ENCODE measurements around the gene ITGB3. TPM values are rescaled to one million over a fixed set of nuclear protein-coding genes. Genes with fewer than 3 reads are reported as not detected.

The ITGB3 gene
- total RNA-seq, 4 donors from 2014 or later: 0.76 to 6.6 (median 4.6) TPM

- Histone ChIP-seq H3K9me3 (no peaks in the 10 kb centered on the region), H3K4me3 (no peak overlapping the region), H3K36me3 (peaks cover 4% of the 10 kb centered on the region), H3K27me3 (no peaks in the 10 kb centered on the region), H3K27ac (no peak overlapping the region), H3K4me1 (no peaks in the 10 kb centered on the region)
- no peak for TF ChIP-seq POLR2A (IDR thresholded peaks at IDR 0.05)
- TF ChIP-seq CTCF (IDR thresholded peaks at IDR 0.05): no peak
- TF ChIP-seq EP300 (IDR thresholded peaks at IDR 0.05): no peak
- TF ChIP-seq POLR2AphosphoS5 (IDR thresholded peaks at IDR 0.05): no peak
- WGBS: 92% methylated on average over 4 of the region's 4 CpGs
- no peak for DNase-seq (ENCODE audit: low spot score in 2 of 2)
Measured at GRCh38 chr17:47287068-47287467, 33.4 kb downstream of the ITGB3 start.

- no peaks in the 10 kb centered on the region for H3K9me3 ChIP-seq
- no peak for DNase-seq (ENCODE audit: low spot score in 2 of 2)
- H3K4me1 ChIP-seq: no peaks in the 10 kb centered on the region
- no peak overlapping the region for H3K27ac ChIP-seq
- H3K36me3 ChIP-seq: peaks cover 7% of the 10 kb centered on the region
- H3K4me3 ChIP-seq: no peak overlapping the region
- whole genome bisulfite sequencing: 81% methylated on average over 2 of the region's 2 CpGs
- TF ChIP-seq POLR2A (IDR thresholded peaks at IDR 0.05) (no peak), POLR2AphosphoS5 (IDR thresholded peaks at IDR 0.05) (no peak), CTCF (IDR thresholded peaks at IDR 0.05) (no peak), EP300 (IDR thresholded peaks at IDR 0.05) (no peak)
- H3K27me3 ChIP-seq: no peaks in the 10 kb centered on the region
Measured at GRCh38 chr17:47287639-47288038, 34.0 kb downstream of the ITGB3 start.

- Histone ChIP-seq H3K27ac (no peak overlapping the region), H3K27me3 (no peaks in the 10 kb centered on the region), H3K4me3 (no peak overlapping the region), H3K9me3 (no peaks in the 10 kb centered on the region), H3K36me3 (peaks cover 7% of the 10 kb centered on the region), H3K4me1 (no peaks in the 10 kb centered on the region)
- no peak for DNase-seq (ENCODE audit: low spot score in 2 of 2)
- 86% methylated on average over 6 of the region's 6 CpGs for WGBS
- TF ChIP-seq POLR2AphosphoS5 (IDR thresholded peaks at IDR 0.05): no peak
- TF ChIP-seq CTCF (IDR thresholded peaks at IDR 0.05): no peak
- no peak for TF ChIP-seq EP300 (IDR thresholded peaks at IDR 0.05)
- no peak for TF ChIP-seq POLR2A (IDR thresholded peaks at IDR 0.05)
Measured at GRCh38 chr17:47288531-47289116, 35.0 kb downstream of the ITGB3 start.

- no peaks in the 10 kb centered on the region for H3K9me3 ChIP-seq
- no peaks in the 10 kb centered on the region for H3K27me3 ChIP-seq
- H3K4me3 ChIP-seq: no peak overlapping the region
- no peak for DNase-seq (ENCODE audit: low spot score in 2 of 2)
- no peak overlapping the region for H3K27ac ChIP-seq
- WGBS: 92% methylated on average over 1 of the region's 1 CpG
- H3K4me1 ChIP-seq: peaks cover 4% of the 10 kb centered on the region
- H3K36me3 ChIP-seq: peaks cover 7% of the 10 kb centered on the region
- no peak for TF ChIP-seq POLR2AphosphoS5 (IDR thresholded peaks at IDR 0.05)
- no peak for TF ChIP-seq EP300 (IDR thresholded peaks at IDR 0.05)
- no peak for TF ChIP-seq POLR2A (IDR thresholded peaks at IDR 0.05)
- TF ChIP-seq CTCF (IDR thresholded peaks at IDR 0.05): no peak
Measured at GRCh38 chr17:47289302-47289701, 35.7 kb downstream of the ITGB3 start.

- TF ChIP-seq CTCF (IDR thresholded peaks at IDR 0.05) (no peak), POLR2AphosphoS5 (IDR thresholded peaks at IDR 0.05) (no peak), EP300 (IDR thresholded peaks at IDR 0.05) (no peak), POLR2A (IDR thresholded peaks at IDR 0.05) (no peak)
- Histone ChIP-seq H3K36me3 (peaks cover 4% of the 10 kb centered on the region), H3K4me1 (peaks cover 19% of the 10 kb centered on the region), H3K9me3 (no peaks in the 10 kb centered on the region), H3K4me3 (no peak overlapping the region), H3K27ac (no peak overlapping the region), H3K27me3 (no peaks in the 10 kb centered on the region)
- 74% methylated on average over 5 of the region's 5 CpGs for WGBS
- no peak for DNase-seq (ENCODE audit: low spot score in 2 of 2)
Measured at GRCh38 chr17:47290870-47291241, 37.2 kb downstream of the ITGB3 start.
